Measurements from ENCODE around the gene PIGQ. TPM values are rescaled to one million over a fixed set of nuclear protein-coding genes. Genes with fewer than 3 reads are reported as not detected.

Gene PIGQ
- total RNA-seq, 2 experiments from 2014 or later = 22.8 to 27.0 TPM

- no peaks in the 10 kb centered on the region for H3K9me3 ChIP-seq (ENCODE audit: control insufficient read depth in 1 of 2, insufficient read depth in 1 of 2, low read length in 2 of 2)
- no peak overlapping the region for H3K27ac ChIP-seq (ENCODE audit: low read depth in 1 of 2, low read length in 2 of 2)
- Mint-ChIP-seq H3K4me3 (no peak overlapping the region), H3K9me3 (no peaks in the 10 kb centered on the region), H3K36me3 (ENCODE audit: low read depth) (no peaks in the 10 kb centered on the region), H3K27ac (no peak overlapping the region), H3K4me1 (ENCODE audit: low read depth) (no peaks in the 10 kb centered on the region), H3K27me3 (no peaks in the 10 kb centered on the region)
- no peak for TF ChIP-seq CTCF (IDR thresholded peaks at IDR 0.05)
- ATAC-seq (ENCODE audit: poor library complexity) (no peak), DNase-seq (no peak)
- POLR2A ChIA-PET = no interaction called here
- H3K36me3 ChIP-seq (ENCODE audit: insufficient read depth, low read length) = peaks cover 3% of the 10 kb centered on the region
- no peaks in the 10 kb centered on the region for H3K4me1 ChIP-seq (ENCODE audit: insufficient read depth, low read length)
- intact Hi-C loops (cut with DNase I, micrococcal nuclease) = no loop called here
- CTCF ChIA-PET = no interaction called here
- H3K27me3 ChIP-seq (ENCODE audit: control insufficient read depth in 1 of 2, insufficient read depth in 2 of 2, low read length in 2 of 2) = no peaks in the 10 kb centered on the region
- no peak overlapping the region for H3K4me3 ChIP-seq (ENCODE audit: low read length)
Measured at GRCh38 chr16:620700-621525, 51.1 kb downstream of the PIGQ start.

DNA sequence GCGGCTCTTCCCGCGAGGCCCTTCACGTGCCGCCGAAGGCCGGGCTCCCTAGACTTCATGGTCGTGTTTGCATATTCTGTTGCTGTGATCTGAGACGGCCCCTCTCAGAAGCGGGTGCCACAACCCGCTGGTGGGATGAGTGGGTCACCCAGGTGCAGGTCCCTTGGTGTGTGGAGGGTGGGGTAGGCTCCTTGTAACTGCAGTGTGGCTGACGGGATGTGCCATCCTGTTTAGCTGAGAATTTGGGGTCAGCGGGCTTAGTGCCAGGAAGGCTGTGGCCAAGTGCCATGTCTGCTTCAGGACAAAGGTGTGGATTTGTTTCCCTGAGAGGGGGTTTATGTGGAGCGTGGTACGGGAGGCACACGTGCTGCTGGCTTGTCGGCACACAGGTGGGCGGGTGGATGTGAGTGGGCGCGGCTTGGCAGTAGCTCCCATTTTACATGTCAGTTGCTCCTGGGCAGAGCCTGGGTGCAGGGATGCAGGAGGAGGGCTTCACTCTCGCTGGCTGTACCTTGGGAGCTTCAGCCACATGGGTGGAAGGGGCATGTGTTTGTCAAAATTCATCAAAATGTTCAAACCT lies 51.8 kb downstream of the PIGQ start:
- H3K27ac Mint-ChIP-seq = no peak overlapping the region
- CTCF ChIA-PET = no interaction called here
- TF ChIP-seq CTCF (IDR thresholded peaks at IDR 0.05) = no peak

DNA sequence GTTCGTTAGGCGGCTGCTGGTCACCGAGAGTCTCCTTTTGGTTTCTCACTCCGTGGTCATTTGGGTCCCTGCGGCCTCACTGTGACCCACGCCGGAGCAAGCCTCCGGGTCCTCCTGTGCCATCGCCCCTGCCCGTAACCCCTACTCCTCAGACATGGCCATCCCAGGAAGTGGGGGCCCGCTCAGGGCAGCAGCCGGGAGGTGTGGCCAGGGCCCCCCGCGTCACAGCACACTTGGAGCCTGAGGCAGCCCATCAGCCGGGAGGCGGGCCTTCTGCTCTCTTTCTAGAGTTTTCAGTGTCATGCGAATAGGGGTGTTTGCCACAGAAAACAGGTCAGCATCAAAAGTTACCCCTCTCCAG lies 53.1 kb downstream of the PIGQ start:
- POLR2A ChIA-PET = no interaction called here
- no peak overlapping the region for H3K27ac ChIP-seq (ENCODE audit: low read depth in 1 of 2, low read length in 2 of 2)
- CTCF ChIA-PET = no interaction called here

More for the DNA sequence above, 51.8 kb downstream of the PIGQ start:
- no peaks in the 10 kb centered on the region for H3K27me3 Mint-ChIP-seq
- ATAC-seq (ENCODE audit: poor library complexity) (no peak), DNase-seq (no peak)
- intact Hi-C loops (cut with DNase I, micrococcal nuclease) = no loop called here
- Histone ChIP-seq H3K27me3 (ENCODE audit: control insufficient read depth in 1 of 2, insufficient read depth in 2 of 2, low read length in 2 of 2) (no peaks in the 10 kb centered on the region), H3K4me3 (ENCODE audit: low read length) (no peak overlapping the region), H3K4me1 (ENCODE audit: insufficient read depth, low read length) (no peaks in the 10 kb centered on the region), H3K36me3 (ENCODE audit: insufficient read depth, low read length) (peaks cover 7% of the 10 kb centered on the region), H3K9me3 (ENCODE audit: control insufficient read depth in 1 of 2, insufficient read depth in 1 of 2, low read length in 2 of 2) (no peaks in the 10 kb centered on the region), H3K27ac (ENCODE audit: low read depth in 1 of 2, low read length in 2 of 2) (no peak overlapping the region)
- H3K36me3 Mint-ChIP-seq (ENCODE audit: low read depth) = no peaks in the 10 kb centered on the region
- H3K9me3 Mint-ChIP-seq = no peaks in the 10 kb centered on the region
- POLR2A ChIA-PET = no interaction called here
- H3K4me3 Mint-ChIP-seq = no peak overlapping the region
- no peaks in the 10 kb centered on the region for H3K4me1 Mint-ChIP-seq (ENCODE audit: low read depth)

More for the DNA sequence above, 53.1 kb downstream of the PIGQ start:
- TF ChIP-seq CTCF (IDR thresholded peaks at IDR 0.05) = no peak
- Histone ChIP-seq H3K36me3 (ENCODE audit: insufficient read depth, low read length) (peaks cover 10% of the 10 kb centered on the region), H3K27me3 (ENCODE audit: control insufficient read depth in 1 of 2, insufficient read depth in 2 of 2, low read length in 2 of 2) (no peaks in the 10 kb centered on the region), H3K4me1 (ENCODE audit: insufficient read depth, low read length) (no peaks in the 10 kb centered on the region), H3K4me3 (ENCODE audit: low read length) (no peak overlapping the region), H3K9me3 (ENCODE audit: control insufficient read depth in 1 of 2, insufficient read depth in 1 of 2, low read length in 2 of 2) (no peaks in the 10 kb centered on the region)
- Mint-ChIP-seq H3K27me3 (no peaks in the 10 kb centered on the region), H3K4me1 (ENCODE audit: low read depth) (no peaks in the 10 kb centered on the region), H3K27ac (no peak overlapping the region), H3K36me3 (ENCODE audit: low read depth) (no peaks in the 10 kb centered on the region), H3K4me3 (no peak overlapping the region), H3K9me3 (no peaks in the 10 kb centered on the region)
- intact Hi-C loops (cut with DNase I, micrococcal nuclease) = no loop called here
- ATAC-seq (ENCODE audit: poor library complexity) (no peak), DNase-seq (no peak)

Measured in CD4-positive, alpha-beta T cell (primary cell).